HepG2 (cell line): ENCODE measurements around the gene DDI2. TPM values are rescaled to one million over a fixed set of nuclear protein-coding genes. Genes with fewer than 3 reads are reported as not detected.

Experiments
- ATAC-seq: fragments of 200-7000 bp; cut with Tn5 transposase; 3 replicates; pipeline ENCODE4 v1.9.1; 2020; ENCODE audit warnings: mild to moderate bottlenecking, moderate library complexity
- BruUV-seq: library from RNA; stranded (reverse); fragments of 400-500 nt; replicated peaks from 2 replicates; lab custom pipeline; 2021; lab: Mats Ljungman, UMichigan
- CTCF ChIA-PET: fragments of 300-600 bp; formaldehyde crosslinking; extraction: SDS; loops from one replicate; lab custom pipeline; 2021; ENCODE audit warnings: low total read pairs, inconsistent platforms, low intra/inter-chr PET ratio; lab: Yijun Ruan, JAX
- POLR2A ChIA-PET: fragments of 350-600 bp; sonication (Branson Sonifier 250); formaldehyde crosslinking; loops from one replicate; lab custom pipeline; 2020; ENCODE audit warnings: antibody characterized with exemption, inconsistent platforms; lab: Yijun Ruan, JAX
- DNase-seq: peaks from one replicate; pipeline ENCODE4 v3.0.0-alpha.2; 2015; ENCODE audit warnings: low spot score
- FAIRE-seq: peaks from 3 replicates; lab custom pipeline; 2011; peaks lifted over from hg19 to GRCh38; lab: Jason Lieb, UNC
- H2AFZ ChIP-seq: one replicate; pipeline ENCODE4 v1.6.1; 2011; ENCODE audit warnings: low read length, inconsistent platforms
- H3K27ac ChIP-seq: fragments of 300-600 bp; 3 replicates; pipeline ENCODE4 v1.8.0; 2011; ENCODE audit warnings: mixed run types, mild to moderate bottlenecking, mixed read lengths, low read length, inconsistent platforms; ENCODE audit not compliant: insufficient read depth; ENCODE audit errors: extremely low read length
- H3K27me3 ChIP-seq, 2 experiments: fragments of 200-600 bp in 1 of 2; 2 replicates in 1 of 2; 3 replicates in 1 of 2; pipeline versions ENCODE4 v1.6.0 to v1.8.0; 2011; ENCODE audit warnings: low read length in 2 of 2, mild to moderate bottlenecking in 2 of 2, moderate library complexity in 2 of 2, inconsistent platforms in 1 of 2; ENCODE audit not compliant: insufficient read depth in 2 of 2, control insufficient read depth in 1 of 2
- H3K36me3 ChIP-seq, 2 experiments: fragments of 200-600 bp in 1 of 2; replicated peaks in 1 of 2; 2 replicates in 1 of 2; 3 replicates in 1 of 2; pipeline versions ENCODE4 v1.5.1 to v1.8.0; 2011; ENCODE audit warnings: low read length in 2 of 2, inconsistent platforms in 1 of 2; ENCODE audit not compliant: insufficient read depth in 2 of 2, control insufficient read depth in 1 of 2
- H3K4me1 ChIP-seq: 2 replicates; pipeline ENCODE4 v1.5.1; 2012; ENCODE audit warnings: low read length, inconsistent platforms; ENCODE audit not compliant: insufficient read depth
- H3K4me2 ChIP-seq: 2 replicates; pipeline ENCODE4 v1.6.0; 2011; ENCODE audit warnings: low read depth, low read length, inconsistent platforms
- H3K4me3 ChIP-seq, 3 experiments: fragments of 200-600 bp in 1 of 3; sonication (generic), shearing (Covaris generic) in 1 of 3; replicated peaks in 1 of 3; 2 replicates each; pipeline ENCODE4 v1.5.1; 2011 to 2016; ENCODE audit warnings: low read length in 3 of 3, inconsistent platforms in 2 of 3, low read depth in 2 of 3, mild to moderate bottlenecking in 2 of 3, control low read depth in 1 of 3, mixed read lengths in 1 of 3; ENCODE audit not compliant: insufficient read depth in 1 of 3
- H3K79me2 ChIP-seq: one replicate; pipeline ENCODE4 v1.6.1; 2011; ENCODE audit warnings: low read length, inconsistent platforms; ENCODE audit not compliant: insufficient read depth
- H3K9ac ChIP-seq: 2 replicates; pipeline ENCODE4 v1.6.0; 2011; ENCODE audit warnings: mild to moderate bottlenecking, low read depth, low read length, inconsistent platforms; ENCODE audit not compliant: insufficient read depth
- H3K9me3 ChIP-seq: 2 replicates; pipeline ENCODE4 v1.5.1; 2012; ENCODE audit warnings: mild to moderate bottlenecking, low read length
- H4K20me1 ChIP-seq: 2 replicates; pipeline ENCODE4 v1.6.0; 2011; ENCODE audit warnings: inconsistent platforms, mild to moderate bottlenecking, low read length, moderate library complexity; ENCODE audit not compliant: insufficient read depth
- FOXO1 ChIP-seq: sonication (generic); formaldehyde crosslinking; IDR thresholded peaks from 2 replicates; pipeline ENCODE4 v1.4.0; 2020; ENCODE audit warnings: missing genetic modification reagents
- HNRNPUL1 ChIP-seq: fragments of 200-400 bp; formaldehyde crosslinking; IDR thresholded peaks from 2 replicates; pipeline ENCODE4 v1.6.1; 2017; ENCODE audit warnings: low read depth, mild to moderate bottlenecking, low read length, moderate library complexity
- MYNN ChIP-seq: sonication (generic); formaldehyde crosslinking; IDR thresholded peaks from 2 replicates; pipeline ENCODE4 v1.4.0; 2020; ENCODE audit warnings: mild to moderate bottlenecking, low read depth, missing genetic modification reagents
- POLR2AphosphoS2 ChIP-seq: IDR thresholded peaks from 2 replicates; pipeline ENCODE4 v1.6.1; 2011; ENCODE audit warnings: low read depth, low read length, improper control_type of control experiment
- SNAI1 ChIP-seq: sonication (generic); formaldehyde crosslinking; IDR thresholded peaks from 2 replicates; pipeline ENCODE4 v1.5.0; 2020; ENCODE audit warnings: mild to moderate bottlenecking, missing genetic modification reagents, borderline replicate concordance
- SP140L ChIP-seq: sonication (generic); formaldehyde crosslinking; IDR thresholded peaks from 2 replicates; pipeline ENCODE4 v1.4.0; 2020; ENCODE audit warnings: missing genetic modification reagents, borderline replicate concordance
- ZFP90 ChIP-seq: sonication (generic); formaldehyde crosslinking; IDR thresholded peaks from 2 replicates; pipeline ENCODE4 v1.8.0; 2022; ENCODE audit warnings: missing genetic modification reagents, mild to moderate bottlenecking, inconsistent platforms, borderline replicate concordance
- ZNF10 ChIP-seq: sonication (generic); formaldehyde crosslinking; IDR thresholded peaks from 2 replicates; pipeline ENCODE4 v1.4.0; 2020; ENCODE audit warnings: mild to moderate bottlenecking, low read depth, missing genetic modification reagents, borderline replicate concordance
- ZNF292 ChIP-seq: sonication (generic); formaldehyde crosslinking; IDR thresholded peaks from 2 replicates; pipeline ENCODE4 v1.8.1; 2022; ENCODE audit warnings: mild to moderate bottlenecking, low read depth, missing genetic modification reagents, borderline replicate concordance
- ZNF572 ChIP-seq: sonication (generic); formaldehyde crosslinking; IDR thresholded peaks from 2 replicates; pipeline ENCODE4 v1.5.1; 2020; ENCODE audit warnings: mild to moderate bottlenecking, missing genetic modification reagents
- ZNF577 ChIP-seq: sonication (generic); formaldehyde crosslinking; IDR thresholded peaks from 2 replicates; pipeline ENCODE4 v1.4.0; 2020; ENCODE audit warnings: mild to moderate bottlenecking, low read depth, missing genetic modification reagents, borderline replicate concordance
- ZNF724P ChIP-seq: sonication (generic); formaldehyde crosslinking; IDR thresholded peaks from 2 replicates; pipeline ENCODE4 v1.8.0; 2022; ENCODE audit warnings: missing genetic modification reagents, borderline replicate concordance
- ZNF776 ChIP-seq: sonication (generic); formaldehyde crosslinking; IDR thresholded peaks from 2 replicates; pipeline ENCODE4 v1.4.0; 2020; ENCODE audit warnings: mild to moderate bottlenecking, missing genetic modification reagents
- WGBS: methylation state at CpG from one replicate; pipeline ENCODE4 v1.1.6; 2017; ENCODE audit warnings: low lambda C conversion rate; 5-methylcytosine and 5-hydroxymethylcytosine counted together
- in situ Hi-C: cut with HindIII; loops from 2 replicates; pipeline ENCODE4 v1.10.0; 2017; ENCODE audit warnings: low pct_unique_long_range_greater_than_20kb; ENCODE audit not compliant: extremely low pct_ligation_motif_present
- intact Hi-C: fragments of 100-400 bp; cut with micrococcal nuclease; formaldehyde crosslinking; loops from one replicate; pipeline ENCODE4 v1.10.0; 2022; ENCODE audit not compliant: unreplicated experiment
- polyA plus RNA-seq, 8 experiments: library from polyadenylated mRNA; depleted of rRNA in 3 of 8; stranded (reverse) in 7 of 8; unstranded in 1 of 8; fragments of >200 nt; fragmentation: Illumina TruSeq in 4 of 8; extraction: Trizol in 4 of 8; gene quantifications; 2 replicates each; pipeline versions ENCODE4 v1.2.1 to v1.2.3, GENCODE V29; 2011 to 2016; ENCODE audit warnings: low read depth in 4 of 8, missing spikeins in 1 of 8, mixed read lengths in 1 of 8; ENCODE audit not compliant: insufficient read depth in 1 of 8
- total RNA-seq, 5 experiments: library from RNA; depleted of rRNA; stranded (reverse); fragments of >200 nt; fragmentation: Illumina TruSeq; extraction: Trizol; gene quantifications; 2 replicates each; pipeline ENCODE4 v1.2.3, GENCODE V29; 2016; ENCODE audit warnings: low read depth in 1 of 5
- TF ChIP-seq, protein P1 (sequence below): sonication (generic); formaldehyde crosslinking; IDR thresholded peaks from 2 replicates; pipeline ENCODE4 v1.4.0; 2020; ENCODE audit warnings: missing genetic modification reagents, borderline replicate concordance
- TF ChIP-seq, protein P2 (sequence below): fragments of 450-650 bp; IDR thresholded peaks from 2 replicates; pipeline ENCODE4 v1.6.1; 2016
- TF ChIP-seq, protein P3 (sequence below): sonication (generic); formaldehyde crosslinking; IDR thresholded peaks from 2 replicates; pipeline ENCODE4 v1.8.0; 2022; ENCODE audit warnings: low read depth, missing genetic modification reagents
- TF ChIP-seq, protein P4 (sequence below): sonication (generic); formaldehyde crosslinking; conservative IDR thresholded peaks from 2 replicates; pipeline ENCODE4 v1.8.0; 2022; ENCODE audit warnings: missing genetic modification reagents

Gene DDI2
- total and polyA plus RNA-seq, 2 of the 13 experiments (the other 11 are each of a cell fraction or from before 2014, with no cell fraction given) = 8.5 to 25.7 TPM

DNA sequence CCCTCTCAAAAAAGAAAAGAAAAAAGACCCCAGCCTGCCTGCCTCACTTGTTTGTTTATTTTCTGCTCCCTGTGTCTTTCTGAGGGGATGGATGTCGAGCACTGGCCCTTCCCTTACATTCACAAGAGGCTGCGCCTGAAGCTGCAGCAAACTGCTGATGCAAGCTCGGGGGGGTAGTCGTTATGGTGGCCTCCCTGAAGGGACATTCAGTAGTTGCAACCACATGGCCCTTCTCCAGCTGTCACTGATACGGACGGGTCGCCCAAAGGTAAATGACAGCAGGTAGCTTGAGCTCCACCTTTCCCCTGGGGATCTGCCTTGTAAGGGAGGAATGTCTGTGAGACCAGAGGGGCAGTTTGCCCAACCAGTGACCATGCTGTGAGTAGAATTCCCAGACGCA is 84.5 kb downstream of the DDI2 start:
- Histone ChIP-seq H3K4me1 (no peaks in the 10 kb centered on the region), H4K20me1 (no peaks in the 10 kb centered on the region), H3K9me3 (no peaks in the 10 kb centered on the region), H3K36me3 (peaks cover 5 to 18% of the 10 kb centered on the region in 2 experiments; a peak in 4 of 5 replicates), H3K27ac (no peak overlapping the region), H3K4me3 (no peak overlapping the region), H3K9ac (no peak overlapping the region), H3K4me2 (no peak overlapping the region), H3K27me3 (no peaks in the 10 kb centered on the region), H3K79me2 (no peaks in the 10 kb centered on the region), H2AFZ (no peak overlapping the region)
- no peak for FAIRE-seq
- in situ Hi-C loops = no loop called here
- DNase-seq = no peak
- 93% methylated on average over 4 of the region's 8 CpGs for WGBS
- intact Hi-C loops = no loop called here
- BruUV-seq = no TSS peak
- ChIA-PET CTCF (no interaction called here), POLR2A (no interaction called here)
- no peak for ATAC-seq
- no peak for TF ChIP-seq ZNF10
- TF ChIP-seq ZNF724P (CRISPR knock-in tag) = no peak
- TF ChIP-seq POLR2AphosphoS2 = no peak
- no peak for TF ChIP-seq SNAI1 (CRISPR knock-in tag)
- no peak for TF ChIP-seq SP140L (CRISPR knock-in tag)
- TF ChIP-seq, protein P1, sequence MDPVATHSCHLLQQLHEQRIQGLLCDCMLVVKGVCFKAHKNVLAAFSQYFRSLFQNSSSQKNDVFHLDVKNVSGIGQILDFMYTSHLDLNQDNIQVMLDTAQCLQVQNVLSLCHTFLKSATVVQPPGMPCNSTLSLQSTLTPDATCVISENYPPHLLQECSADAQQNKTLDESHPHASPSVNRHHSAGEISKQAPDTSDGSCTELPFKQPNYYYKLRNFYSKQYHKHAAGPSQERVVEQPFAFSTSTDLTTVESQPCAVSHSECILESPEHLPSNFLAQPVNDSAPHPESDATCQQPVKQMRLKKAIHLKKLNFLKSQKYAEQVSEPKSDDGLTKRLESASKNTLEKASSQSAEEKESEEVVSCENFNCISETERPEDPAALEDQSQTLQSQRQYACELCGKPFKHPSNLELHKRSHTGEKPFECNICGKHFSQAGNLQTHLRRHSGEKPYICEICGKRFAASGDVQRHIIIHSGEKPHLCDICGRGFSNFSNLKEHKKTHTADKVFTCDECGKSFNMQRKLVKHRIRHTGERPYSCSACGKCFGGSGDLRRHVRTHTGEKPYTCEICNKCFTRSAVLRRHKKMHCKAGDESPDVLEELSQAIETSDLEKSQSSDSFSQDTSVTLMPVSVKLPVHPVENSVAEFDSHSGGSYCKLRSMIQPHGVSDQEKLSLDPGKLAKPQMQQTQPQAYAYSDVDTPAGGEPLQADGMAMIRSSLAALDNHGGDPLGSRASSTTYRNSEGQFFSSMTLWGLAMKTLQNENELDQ (CRISPR knock-in tag) = no peak
- TF ChIP-seq, protein P2, sequence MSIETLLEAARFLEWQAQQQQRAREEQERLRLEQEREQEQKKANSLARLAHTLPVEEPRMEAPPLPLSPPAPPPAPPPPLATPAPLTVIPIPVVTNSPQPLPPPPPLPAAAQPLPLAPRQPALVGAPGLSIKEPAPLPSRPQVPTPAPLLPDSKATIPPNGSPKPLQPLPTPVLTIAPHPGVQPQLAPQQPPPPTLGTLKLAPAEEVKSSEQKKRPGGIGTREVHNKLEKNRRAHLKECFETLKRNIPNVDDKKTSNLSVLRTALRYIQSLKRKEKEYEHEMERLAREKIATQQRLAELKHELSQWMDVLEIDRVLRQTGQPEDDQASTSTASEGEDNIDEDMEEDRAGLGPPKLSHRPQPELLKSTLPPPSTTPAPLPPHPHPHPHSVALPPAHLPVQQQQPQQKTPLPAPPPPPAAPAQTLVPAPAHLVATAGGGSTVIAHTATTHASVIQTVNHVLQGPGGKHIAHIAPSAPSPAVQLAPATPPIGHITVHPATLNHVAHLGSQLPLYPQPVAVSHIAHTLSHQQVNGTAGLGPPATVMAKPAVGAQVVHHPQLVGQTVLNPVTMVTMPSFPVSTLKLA = no peak
- no peak for TF ChIP-seq ZNF572 (CRISPR knock-in tag)
- TF ChIP-seq ZNF292 = no peak
- no peak for TF ChIP-seq ZNF577
- no peak for TF ChIP-seq MYNN (CRISPR knock-in tag)
- TF ChIP-seq ZFP90 = no peak
- no peak for TF ChIP-seq FOXO1 (CRISPR knock-in tag)
- no peak for TF ChIP-seq ZNF776 (CRISPR knock-in tag)
- TF ChIP-seq HNRNPUL1 = no peak
- TF ChIP-seq, protein P3, sequence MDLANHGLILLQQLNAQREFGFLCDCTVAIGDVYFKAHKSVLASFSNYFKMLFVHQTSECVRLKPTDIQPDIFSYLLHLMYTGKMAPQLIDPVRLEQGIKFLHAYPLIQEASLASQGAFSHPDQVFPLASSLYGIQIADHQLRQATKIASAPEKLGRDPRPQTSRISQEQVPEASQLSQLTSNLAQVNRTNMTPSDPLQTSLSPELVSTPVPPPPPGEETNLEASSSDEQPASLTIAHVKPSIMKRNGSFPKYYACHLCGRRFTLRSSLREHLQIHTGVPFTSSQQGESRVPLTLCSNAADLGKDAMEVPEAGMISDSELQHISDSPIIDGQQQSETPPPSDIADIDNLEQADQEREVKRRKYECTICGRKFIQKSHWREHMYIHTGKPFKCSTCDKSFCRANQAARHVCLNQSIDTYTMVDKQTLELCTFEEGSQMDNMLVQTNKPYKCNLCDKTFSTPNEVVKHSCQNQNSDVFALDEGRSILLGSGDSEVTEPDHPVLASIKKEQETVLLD = no peak
- TF ChIP-seq, protein P4, sequence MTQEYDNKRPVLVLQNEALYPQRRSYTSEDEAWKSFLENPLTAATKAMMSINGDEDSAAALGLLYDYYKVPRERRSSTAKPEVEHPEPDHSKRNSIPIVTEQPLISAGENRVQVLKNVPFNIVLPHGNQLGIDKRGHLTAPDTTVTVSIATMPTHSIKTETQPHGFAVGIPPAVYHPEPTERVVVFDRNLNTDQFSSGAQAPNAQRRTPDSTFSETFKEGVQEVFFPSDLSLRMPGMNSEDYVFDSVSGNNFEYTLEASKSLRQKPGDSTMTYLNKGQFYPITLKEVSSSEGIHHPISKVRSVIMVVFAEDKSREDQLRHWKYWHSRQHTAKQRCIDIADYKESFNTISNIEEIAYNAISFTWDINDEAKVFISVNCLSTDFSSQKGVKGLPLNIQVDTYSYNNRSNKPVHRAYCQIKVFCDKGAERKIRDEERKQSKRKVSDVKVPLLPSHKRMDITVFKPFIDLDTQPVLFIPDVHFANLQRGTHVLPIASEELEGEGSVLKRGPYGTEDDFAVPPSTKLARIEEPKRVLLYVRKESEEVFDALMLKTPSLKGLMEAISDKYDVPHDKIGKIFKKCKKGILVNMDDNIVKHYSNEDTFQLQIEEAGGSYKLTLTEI (CRISPR knock-in tag) = no peak
